ENCODE measurements around the gene CACNA1I.

Gene CACNA1I

GRCh38 chr22:39568278-39568981 is 2.1 kb upstream of the CACNA1I start:
- no peak for DNase-seq (ENCODE audit: low read depth in 3 of 3)

DNA sequence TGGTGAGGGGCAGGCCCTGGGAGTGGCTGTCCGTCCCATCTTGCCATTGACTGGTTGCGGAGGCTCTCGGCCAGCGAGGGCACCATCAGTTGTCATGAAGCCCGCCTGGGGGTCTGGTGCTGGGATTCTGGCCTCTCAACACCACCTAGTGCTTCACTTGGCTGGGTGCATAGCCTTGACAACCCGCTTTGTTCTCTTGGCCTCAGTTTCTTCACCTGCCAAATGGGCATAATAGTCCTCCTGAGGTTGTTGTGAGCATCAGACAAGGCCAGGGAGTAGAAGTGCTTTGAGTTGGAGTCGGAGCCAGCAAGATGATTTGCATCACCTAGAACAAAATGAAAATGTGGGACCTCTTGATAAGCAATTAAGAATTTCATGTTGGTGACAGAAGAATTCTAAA is 1.5 kb upstream of the CACNA1I start:
- DNase-seq (ENCODE audit: low read depth in 3 of 3): no peak

- DNase-seq (ENCODE audit: low read depth in 3 of 3): no peak
Observed at GRCh38 chr22:39570226-39570625, 327 bp upstream of the CACNA1I start.

DNA sequence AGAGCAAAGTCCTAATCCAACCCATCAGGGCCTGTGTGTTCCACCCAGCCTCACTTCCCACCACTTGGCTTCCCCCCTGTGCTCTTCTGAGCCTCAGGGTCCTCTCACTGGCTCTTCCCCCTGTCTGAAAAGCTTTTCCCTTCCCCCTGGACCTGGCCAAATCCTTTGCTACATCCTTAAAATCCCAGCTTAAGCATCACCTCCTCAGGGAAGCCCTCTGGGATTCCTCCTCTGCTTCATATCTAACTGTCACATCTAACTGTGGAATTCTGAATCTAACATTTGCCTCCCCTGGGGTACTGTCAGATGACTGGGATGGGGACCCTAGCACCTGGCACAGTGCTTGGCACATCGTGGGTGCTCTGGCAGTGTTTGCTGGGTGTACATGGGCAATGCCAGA is 985 bp downstream of the CACNA1I start:
- DNase-seq (ENCODE audit: low read depth in 3 of 3): no peak

DNA sequence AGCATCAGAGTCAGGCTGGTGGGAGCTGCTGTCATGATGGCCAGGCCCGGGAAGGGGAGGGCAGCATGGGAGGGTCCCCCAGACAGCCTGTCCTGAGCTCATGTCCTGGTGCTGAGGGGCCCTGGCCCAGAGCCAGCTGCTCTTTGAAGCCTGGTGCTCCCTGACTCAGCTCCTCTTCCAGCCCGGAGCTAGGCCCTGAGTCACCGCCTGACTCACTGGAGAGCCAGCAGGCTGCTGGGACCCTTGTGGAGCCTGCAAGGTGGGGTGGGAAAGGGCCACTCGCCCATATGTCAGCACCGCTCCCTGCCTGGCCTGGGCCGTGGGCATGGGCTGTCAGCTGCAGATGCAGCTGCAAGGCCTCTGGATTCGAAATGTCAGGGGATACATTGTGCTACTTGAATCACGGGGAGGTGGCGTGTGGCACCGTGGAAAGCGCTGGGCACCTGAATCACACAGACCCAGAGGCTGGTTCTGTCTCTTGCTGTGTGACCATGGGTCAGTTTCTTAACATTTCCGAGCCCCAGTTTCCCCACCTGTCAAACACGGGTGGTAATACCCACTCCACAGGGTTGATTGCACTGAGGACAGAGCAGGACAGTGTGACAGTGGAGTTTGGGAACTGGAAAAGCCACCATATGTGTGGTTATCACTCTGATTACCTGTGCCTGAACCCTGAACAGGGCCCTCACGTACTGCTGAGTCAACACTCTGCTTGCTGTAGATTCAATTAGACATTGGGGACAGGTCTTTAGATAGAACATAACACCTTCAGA is 4.4 kb downstream of the CACNA1I start:
- no peak for DNase-seq (ENCODE audit: low read depth in 3 of 3)

DNA sequence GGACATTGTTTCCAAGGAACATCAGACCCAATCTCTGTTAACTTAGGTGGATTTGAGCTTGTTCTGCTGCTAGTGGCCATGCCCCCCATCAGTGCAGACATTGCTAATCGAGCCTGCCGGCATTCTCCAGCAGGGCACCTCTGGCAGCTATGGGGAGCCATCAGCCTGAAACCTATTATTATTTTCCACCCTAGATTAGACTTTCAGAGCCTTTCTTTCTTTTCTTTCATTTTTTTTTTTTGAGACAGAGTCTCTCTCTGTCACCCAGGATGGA is 4.9 kb downstream of the CACNA1I start:
- DNase-seq (ENCODE audit: low read depth in 3 of 3): no peak

DNA sequence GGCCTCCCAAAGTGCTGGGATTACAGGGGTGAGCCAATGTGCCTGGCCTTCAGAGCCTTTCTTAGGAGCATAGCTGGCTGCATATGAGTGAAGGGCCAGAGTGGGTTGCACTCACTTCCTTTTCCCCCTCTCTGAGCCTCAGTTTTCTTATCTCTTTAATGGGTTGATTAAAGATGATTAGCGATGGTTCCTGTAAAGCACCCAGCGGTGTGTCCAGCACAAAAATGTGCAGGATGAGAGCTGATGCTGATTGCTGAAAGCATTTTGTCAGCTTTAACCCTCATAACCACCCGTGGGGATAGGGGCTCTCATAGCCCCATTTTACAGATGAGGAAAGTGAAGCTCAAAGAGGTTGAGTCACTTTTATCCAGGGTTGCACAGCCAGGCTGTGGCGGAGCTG is 5.5 kb downstream of the CACNA1I start:
- no peak for DNase-seq (ENCODE audit: low read depth in 3 of 3)

- no peak for DNase-seq (ENCODE audit: low read depth in 3 of 3)
Observed at GRCh38 chr22:39577366-39577765, 6.8 kb downstream of the CACNA1I start.

GRCh38 chr22:39577900-39578299 is 7.3 kb downstream of the CACNA1I start:
- no peak for DNase-seq (ENCODE audit: low read depth in 3 of 3)

DNA sequence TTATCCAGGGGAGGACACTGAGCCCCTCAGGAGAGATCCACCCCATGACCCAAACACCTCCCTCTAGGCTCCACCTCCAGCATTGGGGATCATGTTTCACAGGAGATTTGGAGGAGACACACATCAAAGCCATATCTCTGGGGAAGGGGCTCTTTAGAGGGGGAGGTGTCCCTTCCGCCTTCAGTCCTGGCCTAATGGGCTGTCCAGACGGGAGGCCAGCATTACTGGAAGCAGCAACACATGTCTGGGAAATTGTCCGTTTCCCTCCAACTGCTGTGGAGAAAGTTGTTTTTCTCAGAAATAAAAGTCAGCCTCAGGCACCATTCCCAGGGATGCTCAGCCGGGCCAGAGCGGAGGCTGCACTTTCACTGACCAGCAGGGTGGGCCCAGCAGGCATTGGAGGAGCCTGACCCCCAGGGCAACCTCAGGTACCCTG is 9.5 kb downstream of the CACNA1I start:
- no peak for DNase-seq (ENCODE audit: low read depth in 3 of 3)

GRCh38 chr22:39580795-39581194 is 10.2 kb downstream of the CACNA1I start:
- DNase-seq (ENCODE audit: low read depth in 3 of 3): no peak

DNA sequence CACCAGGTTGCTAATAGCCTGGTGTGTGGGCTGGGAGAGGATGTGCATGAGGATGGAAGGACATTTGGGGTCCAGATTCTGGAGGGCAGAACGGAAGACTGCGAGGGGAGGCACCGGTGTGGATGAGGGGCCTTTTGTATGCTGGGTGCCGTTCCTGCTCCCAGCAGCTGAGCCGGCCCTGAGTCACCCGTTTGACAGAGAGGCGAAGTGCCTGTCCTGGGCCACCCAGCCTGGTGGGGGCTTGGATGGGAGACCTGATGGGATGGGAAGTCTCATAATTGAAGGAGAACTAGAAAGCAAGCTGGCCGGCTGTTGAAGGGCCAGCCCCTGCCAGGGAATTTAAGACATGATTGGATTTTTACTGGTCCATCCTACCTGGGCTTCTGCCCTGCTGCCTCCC is 10.8 kb downstream of the CACNA1I start:
- DNase-seq (ENCODE audit: low read depth in 3 of 3): no peak

GRCh38 chr22:39583066-39583667 is 12.6 kb downstream of the CACNA1I start:
- no peak for DNase-seq (ENCODE audit: low read depth in 3 of 3)

DNA sequence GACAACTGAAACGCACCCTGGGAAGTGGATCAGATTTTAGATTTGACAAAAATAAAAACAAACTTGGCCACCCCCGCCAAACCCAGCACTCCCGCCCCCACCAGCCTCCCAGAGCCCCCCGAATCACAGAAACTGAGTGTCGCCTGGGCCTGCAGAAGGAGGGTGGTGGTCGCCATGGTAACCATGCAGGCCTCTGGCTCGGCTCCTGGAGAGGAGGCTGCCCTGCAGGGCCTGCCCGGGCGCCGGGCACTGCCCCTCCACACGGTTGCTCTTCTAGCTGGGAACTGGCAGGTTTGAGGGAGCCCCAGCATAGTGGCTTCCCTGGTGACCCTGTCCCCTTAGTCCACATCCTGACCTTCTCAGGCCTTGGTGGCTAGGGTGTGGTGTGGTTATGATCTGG is 19.3 kb downstream of the CACNA1I start:
- DNase-seq (ENCODE audit: low read depth in 3 of 3): no peak

DNA sequence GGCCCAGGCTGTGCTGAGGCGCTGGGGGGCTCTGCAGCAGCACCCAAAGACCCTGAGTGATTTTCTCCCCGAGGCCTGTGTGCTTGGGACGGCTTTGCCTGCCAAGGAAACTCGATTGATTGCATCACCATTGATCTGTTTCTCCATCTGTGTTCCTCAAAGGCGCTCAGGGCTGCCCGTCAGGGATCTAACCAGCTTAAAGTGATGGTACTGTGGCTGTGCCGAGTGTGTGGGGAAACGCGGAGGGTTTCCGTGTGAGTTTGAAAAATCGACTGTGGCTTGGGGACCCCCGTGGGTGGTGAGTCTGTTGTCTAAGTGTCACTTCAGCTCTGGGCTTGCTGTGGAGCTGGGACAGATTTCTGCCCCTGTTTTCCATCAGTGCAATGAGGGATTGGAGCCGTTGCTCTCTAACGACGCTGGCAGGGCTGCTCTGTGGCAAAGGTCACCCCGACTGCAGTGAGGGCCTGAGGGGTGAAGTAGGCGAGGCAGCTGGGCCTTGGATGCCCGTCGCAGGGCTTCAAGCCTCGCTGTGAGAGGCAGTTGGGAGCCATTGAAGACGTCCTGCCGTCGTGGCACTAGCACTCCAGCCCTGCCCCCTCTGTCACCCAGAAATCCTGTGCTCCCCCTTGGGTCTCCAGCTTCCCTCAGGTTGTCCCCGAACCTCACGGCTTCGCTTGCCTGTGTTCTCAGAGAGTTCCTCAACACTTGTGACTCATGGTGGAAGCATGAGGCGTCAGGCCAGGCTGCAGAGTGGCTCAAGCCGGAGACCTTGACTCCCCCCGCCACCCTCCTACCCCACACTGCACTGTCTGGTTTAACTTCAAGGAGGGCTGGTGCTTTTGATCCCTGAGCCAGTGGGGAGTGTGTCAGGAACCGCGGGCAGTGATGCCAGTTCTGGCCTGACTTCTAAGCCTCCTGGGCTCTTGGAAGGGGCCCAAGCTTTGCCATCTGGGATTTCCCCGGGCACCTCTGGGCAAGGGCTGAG is 21.8 kb downstream of the CACNA1I start:
- DNase-seq (ENCODE audit: low read depth in 3 of 3): no peak

GRCh38 chr22:39593066-39593930 is 22.7 kb downstream of the CACNA1I start:
- no peak for DNase-seq (ENCODE audit: low read depth in 3 of 3)

- no peak for DNase-seq (ENCODE audit: low read depth in 3 of 3)
Observed at GRCh38 chr22:39593931-39594285, 23.4 kb downstream of the CACNA1I start.

DNA sequence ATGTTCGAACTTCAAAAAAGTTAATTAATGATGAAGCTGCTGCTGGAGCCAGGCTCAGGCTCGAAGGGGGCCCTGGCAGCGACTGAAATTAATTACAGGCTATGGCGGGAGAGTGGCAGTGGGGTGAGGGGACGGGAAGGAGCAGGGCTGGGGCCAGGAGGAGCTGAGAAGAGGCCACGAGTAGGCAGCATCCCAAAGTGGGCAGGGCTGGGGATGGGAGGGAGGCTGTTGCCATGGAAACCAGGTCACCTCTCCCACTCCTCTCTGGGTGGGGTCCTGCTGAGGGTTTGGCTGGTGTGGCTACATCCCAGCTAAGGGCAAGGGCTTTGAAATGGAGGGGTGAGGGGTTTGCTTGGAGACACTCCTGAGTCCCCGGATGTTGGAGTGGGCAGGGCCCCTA is 23.9 kb downstream of the CACNA1I start:
- DNase-seq (ENCODE audit: low read depth in 3 of 3): no peak

DNA sequence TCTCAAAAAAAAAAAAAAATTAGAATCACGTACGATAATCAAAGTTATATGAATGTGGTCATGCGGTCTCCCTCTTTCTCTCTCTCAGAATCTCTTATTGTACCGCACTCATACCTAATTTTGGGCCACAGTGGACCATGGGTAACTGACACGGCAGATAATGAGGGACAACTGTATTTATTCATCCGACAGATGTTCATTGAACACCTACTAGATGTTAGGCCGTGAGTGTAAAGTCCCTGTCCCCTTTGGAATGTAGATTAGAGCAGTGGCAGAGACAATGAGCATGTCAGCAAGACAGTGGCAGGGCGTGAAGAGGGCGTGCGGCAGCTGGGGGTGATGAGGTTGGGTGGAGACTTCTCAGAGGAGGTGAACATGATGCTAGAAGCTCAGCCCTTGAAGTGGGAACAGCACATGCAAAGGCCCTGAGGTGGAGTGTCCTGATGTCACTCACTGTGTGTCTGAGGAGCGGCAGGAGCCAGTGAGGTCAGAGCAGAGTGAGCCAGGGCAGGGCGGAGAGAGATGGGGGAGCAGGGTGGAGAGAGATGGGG is 25.1 kb downstream of the CACNA1I start:
- DNase-seq (ENCODE audit: low read depth in 3 of 3): no peak

GRCh38 chr22:39596601-39597000 is 26.0 kb downstream of the CACNA1I start:
- no peak for DNase-seq (ENCODE audit: low read depth in 3 of 3)
